ENCODE measurements around the gene SMARCAL1. TPM values are rescaled to one million over a fixed set of nuclear protein-coding genes. Genes with fewer than 3 reads are reported as not detected.

The SMARCAL1 gene
- polyA plus RNA-seq, 1 of the 3 experiments (the other 2 are of a cell fraction): 27.0 TPM

GRCh38 chr2:216464104-216464720 lies 51.9 kb downstream of the SMARCAL1 start (continued):
- TF ChIP-seq GATA2 (CRISPR knock-in tag; IDR thresholded peaks at IDR 0.05) (no peak), RCOR1 (IDR thresholded peaks at IDR 0.05; ENCODE audit: low read length) (no peak), IRF3 (IDR thresholded peaks at IDR 0.05; ENCODE audit: low read depth, low read length) (no peak), USF2 (IDR thresholded peaks at IDR 0.05; ENCODE audit: borderline replicate concordance, low read depth, low read length) (no peak), MXI1 (IDR thresholded peaks at IDR 0.05; ENCODE audit: low read depth, low read length) (no peak), SMC3 (IDR thresholded peaks at IDR 0.05; ENCODE audit: low read depth, low read length) (no peak), MAX (IDR thresholded peaks at IDR 0.05; ENCODE audit: low read depth) (no peak)

GRCh38 chr2:216465579-216466195 lies 53.4 kb downstream of the SMARCAL1 start:
- Histone ChIP-seq H3K27me3 (ENCODE audit: insufficient read depth) (no peaks in the 10 kb centered on the region), H3K4me2 (no peak overlapping the region), H3K9me3 (no peaks in the 10 kb centered on the region), H2AFZ (ENCODE audit: low read depth) (no peak overlapping the region), H3K9ac (no peak overlapping the region), H3K4me1 (ENCODE audit: control insufficient read depth in 1 of 2, insufficient read depth in 2 of 2, low read depth in 1 of 2, low read length in 1 of 2) (peaks cover 0 to 15% of the 10 kb centered on the region in 2 experiments; a peak in 2 of 4 replicates), H3K27ac (ENCODE audit: low read depth in 2 of 2, low read length in 1 of 2) (peak overlapping the region in 1 of 2 experiments; percentile 74; a peak in 3 of 4 replicates), H3K79me2 (ENCODE audit: insufficient read depth) (no peaks in the 10 kb centered on the region), H3F3A (replicated peaks; ENCODE audit: insufficient read depth) (peaks cover 17% of the 10 kb centered on the region), H3K4me3 (ENCODE audit: low read depth in 2 of 2, low read length in 1 of 2) (no peak overlapping the region), H3K9me2 (no peaks in the 10 kb centered on the region), H3K36me3 (replicated peaks in 1 of 2; ENCODE audit: control insufficient read depth in 1 of 2, insufficient read depth in 2 of 2, low read length in 1 of 2) (peaks cover 8 to 17% of the 10 kb centered on the region in 2 experiments), H4K20me1 (ENCODE audit: insufficient read depth) (no peaks in the 10 kb centered on the region)
- CTCF ChIA-PET: interaction anchor here (0.7 to 1.6 kb wide), 4 partner anchors 16 to 356 kb away, joined by 3 read pairs; no protein-coding TSS in a partner anchor
- peak; percentile 76 for DNase-seq
- POLR2A ChIA-PET: interaction anchor here (0.7 kb wide), 1 partner anchor 15 kb away, joined by 5 read pairs; no protein-coding TSS in a partner anchor
- 32% methylated on average over 5 of the region's 5 CpGs for WGBS (ENCODE audit: low lambda C conversion rate)
- TF ChIP-seq EZH2phosphoT487 (IDR thresholded peaks at IDR 0.05; ENCODE audit: borderline replicate concordance, low read depth): no peak
- no peak for TF ChIP-seq IRF3 (IDR thresholded peaks at IDR 0.05; ENCODE audit: low read depth, low read length)
- TF ChIP-seq MEF2A (IDR thresholded peaks at IDR 0.05; ENCODE audit: borderline replicate concordance, low read depth): no peak
- TF ChIP-seq NRF1 (IDR thresholded peaks at IDR 0.05; ENCODE audit: low read depth, low read length): no peak
- peak in 1 of 2 experiments; percentile 69; a peak in 2 of 4 replicates for TF ChIP-seq EP300 (IDR thresholded peaks at IDR 0.05; ENCODE audit: borderline replicate concordance in 1 of 2, low read depth in 1 of 2, low read length in 1 of 2)
- peak; percentile 83 for TF ChIP-seq TCF12 (IDR thresholded peaks at IDR 0.05)
- peak; percentile 49 for TF ChIP-seq GATA2 (CRISPR knock-in tag; IDR thresholded peaks at IDR 0.05)
- TF ChIP-seq FOXJ3 (CRISPR knock-in tag; IDR thresholded peaks at IDR 0.05): 0 out of 2 replicates have a peak, but pooled peaks have one; percentile 62
- TF ChIP-seq TAF1 (IDR thresholded peaks at IDR 0.05; ENCODE audit: borderline replicate concordance, low read depth, low read length): no peak
- no peak for TF ChIP-seq MAX (IDR thresholded peaks at IDR 0.05; ENCODE audit: low read depth)
- no peak for TF ChIP-seq FOXM1 (IDR thresholded peaks at IDR 0.05; ENCODE audit: low read depth)
- TF ChIP-seq SMC3 (IDR thresholded peaks at IDR 0.05; ENCODE audit: low read depth, low read length): no peak
- TF ChIP-seq FOSL2 (IDR thresholded peaks at IDR 0.05; ENCODE audit: borderline replicate concordance, low read depth): no peak
- no peak for TF ChIP-seq TEAD4 (IDR thresholded peaks at IDR 0.05; ENCODE audit: borderline replicate concordance, insufficient read depth)
- TF ChIP-seq PBX3 (IDR thresholded peaks at IDR 0.05): no peak
- TF ChIP-seq ZBTB33 (IDR thresholded peaks at IDR 0.05; ENCODE audit: borderline replicate concordance, low read depth): no peak

Measured in SK-N-SH (cell line).